GM19023 (cell line): ENCODE measurements around the gene KDM4C.
"Not testable (repeated sequence)": the region's sequence is repeated elsewhere in the genome, so short reads cannot be mapped to it uniquely, and the experiment has no call there.

Source experiments
- ATAC-seq: cut with Tn5 transposase; IDR thresholded peaks from one replicate; pipeline ENCODE4 v1.9.1; 2021; ENCODE audit warnings: mild to moderate bottlenecking, moderate library complexity; ENCODE audit not compliant: unreplicated experiment

The KDM4C gene

GRCh38 chr9:7153566-7153965, 395.8 kb downstream of the KDM4C start:
- no peak for ATAC-seq

- no peak for ATAC-seq
These were observed 396.3 kb downstream of the KDM4C start for GRCh38 chr9:7154003-7154619.

GRCh38 chr9:7154650-7155049, 396.9 kb downstream of the KDM4C start:
- no peak for ATAC-seq

GRCh38 chr9:7161469-7161868, 403.7 kb downstream of the KDM4C start:
- ATAC-seq = no peak

GRCh38 chr9:7163932-7164331, 406.2 kb downstream of the KDM4C start:
- ATAC-seq = no peak

DNA sequence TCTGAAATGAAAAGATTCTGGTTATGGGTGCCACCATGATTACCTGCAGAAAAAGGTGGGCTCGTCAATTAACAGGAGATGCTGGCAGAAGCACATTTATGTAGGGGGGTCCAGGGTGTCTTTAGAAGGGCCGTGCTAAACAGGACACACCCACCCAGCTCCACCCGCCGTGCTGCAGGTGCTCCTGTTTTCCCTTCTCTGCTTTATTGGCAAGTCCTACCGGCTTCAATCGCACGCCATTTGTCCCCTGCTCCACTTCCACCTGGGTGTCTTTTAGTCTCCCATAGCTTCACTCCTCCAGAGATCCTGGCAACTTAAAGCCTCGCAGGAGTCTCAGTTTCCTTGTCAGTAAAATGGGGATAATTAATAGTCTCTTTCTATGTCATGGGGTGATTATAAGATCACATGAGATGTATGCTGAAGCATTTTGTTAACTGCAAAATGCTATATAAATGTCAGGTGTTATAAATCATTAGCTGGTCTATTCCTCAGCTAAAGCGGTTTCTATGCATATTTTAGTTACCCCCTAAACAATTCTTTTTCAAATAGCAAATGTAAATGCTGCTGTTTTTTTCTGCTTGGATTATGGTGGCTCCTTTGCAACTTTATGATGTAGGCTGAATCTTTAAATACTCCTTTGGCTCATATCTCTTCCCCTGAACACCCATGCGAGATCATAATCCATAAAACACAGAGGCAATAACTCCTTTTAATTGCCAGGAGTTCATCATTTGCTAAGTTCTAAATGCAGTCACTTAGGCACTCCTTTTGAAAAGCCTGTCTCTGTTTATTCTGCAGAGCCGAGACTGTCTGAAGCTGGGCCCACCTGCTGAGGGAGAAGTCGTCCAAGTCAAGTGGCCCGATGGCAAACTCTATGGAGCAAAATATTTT, 406.9 kb downstream of the KDM4C start:
- no peak for ATAC-seq

DNA sequence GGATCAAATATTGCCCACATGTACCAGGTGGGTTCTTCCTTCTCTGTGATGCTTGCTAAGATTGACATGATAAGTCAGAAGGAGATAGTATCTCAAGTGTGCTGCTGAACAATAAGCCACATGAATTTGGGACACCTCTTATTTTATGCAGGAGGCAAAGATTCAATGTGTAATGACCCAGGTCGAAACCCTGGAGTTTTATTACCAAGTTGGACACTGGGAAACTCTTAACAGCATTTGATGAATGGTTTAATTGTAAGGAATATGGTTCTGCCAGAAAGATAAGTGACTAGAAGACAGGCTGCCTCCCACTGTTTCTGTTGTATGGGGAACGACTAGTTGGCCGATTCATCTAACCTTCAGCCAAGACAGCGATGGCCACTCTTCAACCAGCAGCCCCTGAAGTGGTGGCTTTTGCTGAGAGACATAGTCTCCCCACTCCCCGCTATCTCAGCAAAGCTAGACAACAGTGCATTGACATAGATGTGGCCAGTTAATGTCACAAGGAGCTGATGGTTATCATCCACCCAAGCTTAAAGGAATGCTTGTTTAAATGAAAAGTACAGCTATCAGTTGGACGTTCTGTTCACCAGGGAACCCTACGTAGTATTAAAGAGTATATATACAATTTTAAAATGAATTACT, 407.7 kb downstream of the KDM4C start:
- ATAC-seq = no peak

DNA sequence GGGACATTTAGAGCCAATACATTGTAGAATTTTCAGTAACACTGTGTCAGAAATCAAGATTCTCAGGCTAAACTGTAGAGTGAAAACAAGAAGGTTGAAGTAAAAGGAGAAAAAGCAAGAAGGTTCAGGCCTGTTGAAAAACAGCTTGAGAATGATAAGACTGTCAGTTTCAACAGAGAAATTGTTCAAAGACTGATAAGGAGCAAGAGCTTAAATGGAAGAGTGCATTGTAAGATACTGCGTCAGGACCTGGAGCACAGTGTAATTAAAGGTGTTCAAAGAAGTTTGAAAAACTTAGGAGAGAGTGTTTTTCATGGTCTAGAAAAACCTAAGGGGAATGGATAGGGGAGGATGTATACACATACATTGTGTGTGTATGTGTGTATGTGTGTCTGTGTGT, 408.3 kb downstream of the KDM4C start:
- no peak for ATAC-seq

DNA sequence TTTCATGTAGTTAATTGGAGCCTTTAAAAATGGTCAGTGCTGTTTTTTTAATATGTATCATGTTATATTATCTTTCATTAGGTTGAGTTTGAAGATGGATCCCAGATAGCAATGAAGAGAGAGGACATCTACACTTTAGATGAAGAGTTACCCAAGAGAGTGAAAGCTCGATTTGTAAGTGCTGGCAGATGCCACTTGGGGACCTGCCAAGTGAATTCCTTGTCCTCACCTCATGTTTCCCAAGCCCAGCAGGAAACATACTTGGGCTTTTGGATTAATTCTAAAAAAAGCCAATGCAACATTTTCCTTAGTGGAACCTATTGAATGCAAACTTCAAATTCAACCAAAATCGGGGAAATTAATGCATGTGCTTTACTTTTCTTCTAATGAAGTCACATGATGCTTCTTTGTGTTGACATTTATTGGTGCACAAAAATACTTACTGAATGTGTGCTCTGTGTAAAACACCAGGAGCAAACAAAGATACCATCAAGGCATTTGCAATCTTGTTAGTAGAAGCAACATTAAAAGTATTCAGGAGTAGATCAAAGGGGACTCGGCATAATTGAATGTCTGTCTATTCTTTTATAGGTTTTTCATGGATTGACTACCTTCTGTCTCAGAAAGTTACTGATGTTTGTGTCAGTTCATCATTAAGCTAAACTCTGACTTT, 412.1 kb downstream of the KDM4C start:
- ATAC-seq = no peak

- no peak for ATAC-seq
These were observed 413.8 kb downstream of the KDM4C start for GRCh38 chr9:7171396-7172153.

- ATAC-seq = no peak
These were observed 414.7 kb downstream of the KDM4C start for GRCh38 chr9:7172154-7173115.

DNA sequence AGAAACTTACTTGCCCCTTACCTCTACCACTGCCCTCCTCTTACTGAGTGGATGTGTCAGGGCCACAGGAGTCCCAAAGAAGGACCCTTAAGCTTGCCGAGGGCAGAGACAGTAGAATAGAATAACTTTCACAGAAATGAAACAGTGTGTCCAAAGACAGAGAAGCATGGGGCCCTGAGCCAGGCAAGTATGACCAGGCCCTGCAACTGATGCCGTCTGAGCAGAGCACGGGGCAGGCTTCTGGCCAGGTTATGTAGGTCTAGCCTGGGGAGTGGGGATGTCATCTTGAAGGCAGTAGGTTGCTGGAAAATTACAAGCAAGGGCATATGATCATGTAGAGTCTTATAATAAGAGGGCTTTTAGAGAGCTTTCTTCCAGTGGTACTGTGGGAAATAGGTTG, 415.4 kb downstream of the KDM4C start:
- ATAC-seq = no peak

DNA sequence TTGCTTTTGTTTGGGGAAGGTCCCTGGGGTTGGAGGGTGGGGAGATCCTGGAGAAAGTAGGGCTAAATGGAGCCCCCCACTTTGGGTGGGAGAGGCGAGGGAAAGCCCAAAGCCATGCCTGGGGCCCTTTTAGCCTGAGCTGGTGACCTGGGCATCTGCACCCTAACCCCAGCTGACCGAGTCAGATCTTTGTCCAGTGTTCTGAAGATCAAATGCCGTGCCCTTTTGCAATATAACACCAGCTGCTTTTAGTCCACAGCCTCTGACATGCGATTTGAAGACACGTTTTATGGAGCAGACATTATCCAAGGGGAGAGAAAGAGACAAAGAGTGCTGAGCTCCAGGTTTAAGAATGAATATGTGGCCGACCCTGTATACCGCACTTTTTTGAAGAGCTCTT, 416.5 kb downstream of the KDM4C start:
- no peak for ATAC-seq

DNA sequence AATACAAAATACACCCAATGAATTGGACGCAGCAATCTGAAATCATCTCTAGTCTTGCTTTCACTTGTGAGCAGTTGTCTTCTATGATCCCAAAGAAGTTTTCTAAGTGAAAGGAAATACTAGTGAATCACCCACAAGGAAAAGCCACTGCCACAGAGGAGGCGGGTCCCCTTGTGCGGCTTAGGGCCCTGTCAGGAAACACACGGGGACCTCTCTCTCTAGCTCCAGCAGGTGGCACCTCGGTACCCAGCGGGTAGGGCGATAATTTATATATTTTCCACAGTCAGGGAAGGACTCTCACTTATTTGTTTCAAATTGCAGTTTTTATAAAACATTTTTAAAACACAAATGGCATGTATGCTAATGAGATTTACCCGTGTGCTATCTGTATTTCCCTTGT, 417.1 kb downstream of the KDM4C start:
- no peak for ATAC-seq

DNA sequence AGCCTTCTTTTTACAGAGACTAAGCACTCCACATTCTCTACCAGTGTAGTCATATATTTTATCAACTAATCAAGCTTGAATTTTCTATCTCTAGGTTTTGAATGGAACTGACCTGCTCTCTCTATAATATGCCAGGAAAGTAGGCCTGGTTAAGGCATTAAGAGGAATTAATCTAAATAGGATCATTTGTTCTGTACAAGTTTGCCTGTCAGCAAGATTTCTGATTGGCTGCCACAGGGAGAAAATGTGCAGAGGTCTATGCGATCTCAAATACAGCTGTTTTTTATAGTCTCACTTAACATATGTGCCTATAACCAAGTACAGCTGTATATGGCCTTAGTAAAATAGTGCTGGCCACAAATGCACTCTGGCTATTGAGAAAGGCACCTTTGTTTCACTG, 418.8 kb downstream of the KDM4C start:
- no peak for ATAC-seq

DNA sequence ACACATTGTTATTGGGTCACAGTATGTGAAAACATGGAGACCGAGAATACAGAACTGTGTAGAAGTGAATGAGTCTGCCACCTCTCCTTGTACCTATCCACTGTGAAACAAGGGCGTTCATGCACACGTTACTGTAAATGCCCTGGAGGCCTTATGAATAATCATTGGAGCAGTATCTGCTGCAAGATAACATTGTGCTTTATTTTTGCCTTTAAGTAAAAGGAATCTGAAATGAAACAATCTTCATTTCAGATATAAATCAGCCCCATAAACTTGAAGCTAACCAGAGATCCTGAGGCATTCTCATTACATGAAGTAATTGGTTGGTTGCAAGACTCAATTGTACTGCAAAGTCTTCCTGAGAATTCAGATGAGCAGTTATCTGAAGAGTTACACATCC, 419.6 kb downstream of the KDM4C start:
- no peak for ATAC-seq

- no peak for ATAC-seq
These were observed 421.0 kb downstream of the KDM4C start for GRCh38 chr9:7178729-7179128.

GRCh38 chr9:7180247-7180646, 422.5 kb downstream of the KDM4C start:
- ATAC-seq = no peak

- ATAC-seq = not testable (repeated sequence)
These were observed 425.4 kb downstream of the KDM4C start for GRCh38 chr9:7183139-7183538.

DNA sequence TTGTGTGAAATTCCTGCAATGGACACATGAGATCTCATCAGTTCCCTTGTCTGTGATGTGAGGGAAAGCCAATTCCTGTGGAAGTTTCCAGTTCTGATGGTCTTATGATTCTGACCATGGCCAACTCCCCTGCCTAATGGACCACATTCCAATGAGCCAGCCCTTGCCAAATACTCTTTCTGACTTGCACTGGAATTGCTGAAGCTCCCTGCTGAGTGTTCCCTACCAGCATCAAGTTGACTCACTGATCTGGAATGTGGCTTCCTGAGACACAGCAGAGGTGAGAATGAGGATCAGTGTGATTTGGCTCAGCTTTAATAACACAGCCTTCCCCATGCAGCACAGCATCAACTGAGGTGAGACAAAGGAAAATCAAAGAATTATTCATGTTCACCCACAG, 427.8 kb downstream of the KDM4C start:
- no peak for ATAC-seq
